Sigmoid colon (tissue), 4 donors: ENCODE measurements around the gene DSCAML1.

Experiments
- CTCF ChIP-seq, 4 experiments: fragments of 450-650 bp in 3 of 4; fragments of 200-600 bp in 1 of 4; IDR thresholded peaks; one replicate each; pipeline ENCODE4 v1.5.1; 2016 to 2019; ENCODE audit warnings: antibody characterized with exemption in 4 of 4, mild to moderate bottlenecking in 3 of 4, moderate library complexity in 2 of 4
- EP300 ChIP-seq, 4 donors: sonication (generic); formaldehyde crosslinking; IDR thresholded peaks; one replicate each; pipeline ENCODE4 v1.6.1; 2017; ENCODE audit warnings: antibody characterized with exemption in 4 of 4
- POLR2A ChIP-seq, 2 donors: fragments of 450-650 bp; IDR thresholded peaks; one replicate each; pipeline ENCODE4 v1.6.1; 2016; ENCODE audit warnings: antibody characterized with exemption in 2 of 2, mild to moderate bottlenecking in 2 of 2, moderate library complexity in 2 of 2
- POLR2AphosphoS5 ChIP-seq, 4 donors: sonication (generic); formaldehyde crosslinking; IDR thresholded peaks; one replicate each; pipeline ENCODE4 v1.6.1; 2017; ENCODE audit warnings: antibody characterized with exemption in 4 of 4

- TF ChIP-seq CTCF (IDR thresholded peaks at IDR 0.05), result no peak
- TF ChIP-seq EP300 (IDR thresholded peaks at IDR 0.05), result no peak
- no peak for TF ChIP-seq POLR2A (IDR thresholded peaks at IDR 0.05)
- no peak for TF ChIP-seq POLR2AphosphoS5 (IDR thresholded peaks at IDR 0.05)
These were observed 286.4 kb downstream of the DSCAML1 start for GRCh38 chr11:117510646-117511045.
